GM21786 (cell line): Measurements from ENCODE around the gene OR51D1.

Experiments used
- ATAC-seq: cut with Tn5 transposase; IDR thresholded peaks from one replicate; pipeline ENCODE4 v1.9.1; 2021; ENCODE audit not compliant: unreplicated experiment

The OR51D1 gene

DNA sequence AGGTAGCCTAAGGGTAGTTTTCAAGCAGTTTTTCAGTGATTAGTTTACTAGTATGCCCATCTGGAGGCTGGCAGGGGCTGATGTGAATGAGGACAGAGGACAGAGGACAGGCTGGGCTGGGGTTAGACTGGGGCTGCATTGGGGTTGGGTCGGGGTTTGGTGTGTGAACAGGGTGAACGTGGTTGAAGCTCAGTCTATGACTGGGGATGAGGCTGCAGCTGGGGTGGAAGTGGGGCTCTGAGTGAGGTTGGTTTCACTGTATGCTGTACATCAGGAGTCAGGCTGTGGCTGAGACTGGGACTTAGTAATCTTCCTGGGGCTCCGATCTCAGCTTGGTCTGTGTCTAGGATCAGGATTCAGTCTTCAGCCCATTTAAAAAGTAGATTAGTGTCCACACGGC, 7.0 kb downstream of the OR51D1 start:
- ATAC-seq, result no peak

- no peak for ATAC-seq
Observed at GRCh38 chr11:4645974-4646373, 8.7 kb downstream of the OR51D1 start.

DNA sequence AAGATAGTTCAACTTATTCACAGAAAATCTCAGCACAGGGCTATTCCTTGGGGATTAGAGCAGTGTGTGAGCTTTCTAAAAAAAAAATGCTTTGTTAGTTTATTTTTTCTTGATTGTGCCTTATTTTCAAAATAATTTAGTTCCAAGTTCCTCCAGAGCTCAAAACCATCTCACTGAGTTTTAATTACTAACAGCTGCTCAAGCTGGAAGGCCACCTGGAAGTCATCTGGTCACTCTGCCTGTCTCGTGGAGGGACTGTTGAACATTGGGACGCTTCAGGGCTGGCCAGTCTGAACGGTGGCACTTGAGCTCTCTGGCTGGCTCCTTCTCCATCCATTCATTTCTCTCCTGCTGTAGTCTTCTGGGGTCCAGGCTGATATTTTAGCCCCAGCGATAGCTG, 10.5 kb downstream of the OR51D1 start:
- ATAC-seq, result no peak

DNA sequence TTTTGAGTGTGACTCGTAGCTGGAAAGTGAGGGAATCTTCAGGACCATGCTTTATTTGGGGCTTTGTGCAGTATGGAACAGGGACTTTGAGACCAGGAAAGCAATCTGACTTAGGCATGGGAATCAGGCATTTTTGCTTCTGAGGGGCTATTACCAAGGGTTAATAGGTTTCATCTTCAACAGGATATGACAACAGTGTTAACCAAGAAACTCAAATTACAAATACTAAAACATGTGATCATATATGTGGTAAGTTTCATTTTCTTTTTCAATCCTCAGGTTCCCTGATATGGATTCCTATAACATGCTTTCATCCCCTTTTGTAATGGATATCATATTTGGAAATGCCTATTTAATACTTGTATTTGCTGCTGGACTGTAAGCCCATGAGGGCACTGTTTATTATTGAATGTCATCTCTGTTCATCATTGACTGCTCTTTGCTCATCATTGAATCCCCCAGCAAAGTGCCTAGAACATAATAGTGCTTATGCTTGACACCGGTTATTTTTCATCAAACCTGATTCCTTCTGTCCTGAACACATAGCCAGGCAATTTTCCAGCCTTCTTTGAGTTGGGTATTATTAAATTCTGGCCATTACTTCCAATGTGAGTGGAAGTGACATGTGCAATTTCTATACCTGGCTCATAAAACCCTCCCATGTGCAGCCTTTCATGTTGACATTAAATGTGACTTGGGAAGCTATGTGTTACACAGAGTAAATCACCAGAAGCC, 17.5 kb downstream of the OR51D1 start:
- ATAC-seq, result no peak

- no peak for ATAC-seq
Observed at GRCh38 chr11:4658629-4659445, 21.6 kb downstream of the OR51D1 start.

GRCh38 chr11:4662876-4663275, 25.6 kb downstream of the OR51D1 start:
- no peak for ATAC-seq

- no peak for ATAC-seq
Observed at GRCh38 chr11:4664183-4664582, 26.9 kb downstream of the OR51D1 start.

DNA sequence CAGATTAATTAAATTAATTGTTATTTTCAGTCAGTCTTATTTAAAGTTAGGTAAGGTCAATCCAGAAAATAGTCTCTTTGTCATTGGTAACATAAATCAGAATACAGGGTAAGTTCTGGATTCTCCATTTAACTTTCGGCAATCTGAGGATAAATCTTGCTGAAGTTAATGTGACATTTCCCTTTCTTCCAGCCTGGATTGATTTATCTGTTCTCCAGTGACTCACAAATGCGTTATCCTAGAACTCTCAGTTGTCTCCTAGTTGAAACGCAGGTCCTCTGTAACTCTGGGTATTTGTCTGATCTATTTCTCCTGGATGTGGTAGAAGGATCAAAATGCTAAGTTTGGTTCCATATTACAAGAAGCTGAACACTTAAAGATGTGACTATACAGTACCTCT, 27.5 kb downstream of the OR51D1 start:
- ATAC-seq, result no peak

GRCh38 chr11:4665424-4665823, 28.1 kb downstream of the OR51D1 start:
- no peak for ATAC-seq

DNA sequence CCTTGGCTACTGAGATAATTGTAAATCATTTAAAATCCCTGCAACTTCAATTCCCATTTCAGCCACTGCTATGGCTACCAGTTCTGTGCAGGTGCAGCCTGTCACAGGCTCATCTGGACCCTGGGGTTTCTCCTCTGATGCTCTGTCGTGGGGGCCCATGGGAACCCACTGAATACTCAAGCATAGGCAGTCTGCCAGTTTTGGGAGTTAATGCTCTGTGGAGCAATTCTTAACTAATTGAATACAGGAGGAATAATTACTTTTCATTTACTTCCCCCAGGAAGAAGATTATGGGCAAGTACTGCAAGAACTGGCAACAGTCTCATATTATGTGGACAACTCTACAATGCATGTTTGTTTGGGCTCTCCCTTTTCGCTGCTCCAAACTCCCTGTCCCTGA, 34.5 kb downstream of the OR51D1 start:
- ATAC-seq, result no peak

- ATAC-seq, result no peak
Observed at GRCh38 chr11:4672470-4672869, 35.2 kb downstream of the OR51D1 start.

GRCh38 chr11:4673781-4674180, 36.5 kb downstream of the OR51D1 start:
- ATAC-seq, result no peak

DNA sequence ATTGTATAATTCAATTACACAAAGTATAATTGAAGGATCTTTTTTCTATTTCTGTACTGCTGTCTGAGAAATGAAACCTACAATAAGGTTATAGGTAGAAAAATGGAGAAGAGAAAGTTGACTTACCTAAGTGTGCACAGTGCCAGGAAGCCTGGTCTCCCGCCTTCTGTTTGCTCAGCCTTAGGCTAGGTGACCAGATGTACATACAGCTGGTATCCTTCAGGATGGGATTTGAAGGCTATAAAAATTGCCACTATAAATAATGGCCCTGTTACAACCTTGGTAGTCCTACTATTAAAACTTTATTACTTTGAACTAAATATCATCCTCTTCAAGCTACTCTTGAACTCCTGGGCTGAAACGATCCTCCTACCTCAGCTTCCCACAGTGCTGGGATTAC, 40.7 kb downstream of the OR51D1 start:
- ATAC-seq, result no peak

- no peak for ATAC-seq
Observed at GRCh38 chr11:4680341-4680740, 43.1 kb downstream of the OR51D1 start.

DNA sequence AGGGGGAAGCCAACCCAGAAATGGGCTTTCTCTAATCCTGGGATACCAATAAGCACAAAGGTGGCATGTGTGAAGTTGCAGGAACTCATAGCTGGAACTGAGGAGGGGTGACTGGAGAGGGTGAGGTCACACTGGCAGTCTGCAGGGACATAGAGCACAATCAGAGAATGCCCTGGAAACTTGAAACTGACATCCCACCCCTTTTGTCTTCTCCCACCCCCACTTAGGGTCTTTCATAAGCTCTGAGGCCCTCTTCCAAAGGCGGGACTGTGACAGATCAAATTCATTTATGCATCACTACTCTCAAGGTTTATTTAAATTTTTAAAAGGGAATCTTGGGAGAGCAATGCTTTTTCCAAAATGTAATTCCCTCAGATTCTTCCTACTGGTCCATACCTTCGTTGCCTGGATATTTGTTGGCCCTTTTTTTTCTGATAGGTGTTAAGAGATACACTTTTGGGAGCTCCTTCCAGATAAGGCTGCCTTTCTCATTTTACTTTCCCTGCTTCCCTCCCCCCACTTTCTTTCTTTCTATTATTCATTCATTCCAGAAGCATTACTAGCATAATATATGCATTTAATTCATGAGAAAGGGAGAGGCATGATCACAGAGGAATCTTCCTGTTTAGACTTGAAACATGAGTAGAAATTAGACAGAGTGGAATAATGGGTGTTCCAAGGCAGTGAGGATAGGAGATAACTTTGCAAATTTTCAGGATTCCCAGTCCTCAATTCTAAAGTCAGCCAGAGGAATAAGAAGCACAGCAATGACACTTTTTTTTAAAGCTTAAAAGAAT, 45.5 kb downstream of the OR51D1 start:
- ATAC-seq, result no peak

- ATAC-seq, result no peak
Observed at GRCh38 chr11:4684631-4685285, 47.5 kb downstream of the OR51D1 start.
